Fibroblast of lung (primary cell): ENCODE measurements around the gene CACNA1A. TPM values are rescaled to one million over a fixed set of nuclear protein-coding genes. Genes with fewer than 3 reads are reported as not detected.
"Not testable (repeated sequence)": the region's sequence is repeated elsewhere in the genome, so short reads cannot be mapped to it uniquely, and the experiment has no call there.

ENCODE experiments used
- DNase-seq, 2 donors: peaks; one replicate each; pipeline versions ENCODE4 v3.0.0 to v3.0.0-alpha.2; 2010; ENCODE audit warnings: low read depth in 2 of 2
- H2AFZ ChIP-seq: 2 replicates; pipeline ENCODE4 v1.5.1; 2012; ENCODE audit warnings: low read length, control low read depth, inconsistent platforms
- H3K27ac ChIP-seq: 2 replicates; pipeline ENCODE4 v1.5.1; 2011; ENCODE audit warnings: low read length, control low read depth; ENCODE audit not compliant: insufficient read depth
- H3K27me3 ChIP-seq: 2 replicates; pipeline ENCODE4 v1.5.1; 2011; ENCODE audit warnings: mild to moderate bottlenecking, low read length; ENCODE audit not compliant: control insufficient read depth, insufficient read depth
- H3K36me3 ChIP-seq: 2 replicates; pipeline ENCODE4 v1.5.1; 2011; ENCODE audit warnings: low read length; ENCODE audit not compliant: control insufficient read depth, insufficient read depth
- H3K4me1 ChIP-seq: 2 replicates; pipeline ENCODE4 v1.5.1; 2011; ENCODE audit warnings: low read length; ENCODE audit not compliant: control insufficient read depth, insufficient read depth; ENCODE audit errors: extremely low read depth
- H3K4me2 ChIP-seq: 2 replicates; pipeline ENCODE4 v1.5.1; 2011; ENCODE audit warnings: low read length, control low read depth; ENCODE audit not compliant: insufficient read depth; ENCODE audit errors: extremely low read depth
- H3K4me3 ChIP-seq, 4 experiments: fragments of 200-600 bp in 1 of 4; sonication (generic) in 1 of 4; replicated peaks in 1 of 4; 2 replicates each; pipeline ENCODE4 v1.5.1; 2011 to 2016; ENCODE audit warnings: low read length in 4 of 4, low read depth in 3 of 4, mild to moderate bottlenecking in 3 of 4, control low read depth in 2 of 4, inconsistent platforms in 1 of 4, mixed read lengths in 1 of 4; ENCODE audit not compliant: insufficient read depth in 1 of 4; ENCODE audit errors: control extremely low read depth in 1 of 4
- H3K79me2 ChIP-seq: 2 replicates; pipeline ENCODE4 v1.5.1; 2012; ENCODE audit warnings: mild to moderate bottlenecking, low read length, inconsistent platforms; ENCODE audit not compliant: control insufficient read depth, insufficient read depth
- H3K9ac ChIP-seq: 2 replicates; pipeline ENCODE4 v1.5.1; 2011; ENCODE audit warnings: mild to moderate bottlenecking, low read length, control low read depth; ENCODE audit not compliant: insufficient read depth
- H3K9me3 ChIP-seq: 2 replicates; pipeline ENCODE4 v1.5.1; 2012; ENCODE audit warnings: low read depth, low read length; ENCODE audit not compliant: control insufficient read depth, insufficient read depth
- H4K20me1 ChIP-seq: 2 replicates; pipeline ENCODE4 v1.5.1; 2011; ENCODE audit warnings: low read length; ENCODE audit not compliant: control insufficient read depth, insufficient read depth; ENCODE audit errors: extremely low read depth
- EZH2 ChIP-seq: IDR thresholded peaks from 2 replicates; pipeline ENCODE4 v1.5.1; 2012; ENCODE audit warnings: low read length, control low read depth, mild to moderate bottlenecking; ENCODE audit errors: missing control alignments
- polyA plus RNA-seq, 2 donors: library from polyadenylated mRNA; depleted of rRNA in 1 of 2; stranded (reverse) in 1 of 2; unstranded in 1 of 2; fragments of >200 nt; gene quantifications; 2 replicates each; pipeline ENCODE4 v1.2.1, GENCODE V29; 2011 to 2012; ENCODE audit warnings: missing spikeins in 1 of 2
- total RNA-seq: library from RNA; depleted of rRNA; stranded (reverse); fragments of >200 nt; gene quantifications from 2 replicates; pipeline ENCODE4 v1.2.1, GENCODE V29; 2014
- TF ChIP-seq, protein P1 (sequence below), 2 donors: IDR thresholded peaks in 1 of 2; conservative IDR thresholded peaks in 1 of 2; 1 replicate in 1 of 2; 2 replicates in 1 of 2; pipeline ENCODE4 v1.5.1; 2011 to 2012; ENCODE audit warnings: low read length in 2 of 2, control low read depth in 1 of 2, inconsistent platforms in 1 of 2, low read depth in 1 of 2, mild to moderate bottlenecking in 1 of 2

Gene CACNA1A
- total and polyA plus RNA-seq, 2 donors (not counting 1 experiment from before 2014, with no cell fraction given): 0.96 to 9.7 TPM

DNA sequence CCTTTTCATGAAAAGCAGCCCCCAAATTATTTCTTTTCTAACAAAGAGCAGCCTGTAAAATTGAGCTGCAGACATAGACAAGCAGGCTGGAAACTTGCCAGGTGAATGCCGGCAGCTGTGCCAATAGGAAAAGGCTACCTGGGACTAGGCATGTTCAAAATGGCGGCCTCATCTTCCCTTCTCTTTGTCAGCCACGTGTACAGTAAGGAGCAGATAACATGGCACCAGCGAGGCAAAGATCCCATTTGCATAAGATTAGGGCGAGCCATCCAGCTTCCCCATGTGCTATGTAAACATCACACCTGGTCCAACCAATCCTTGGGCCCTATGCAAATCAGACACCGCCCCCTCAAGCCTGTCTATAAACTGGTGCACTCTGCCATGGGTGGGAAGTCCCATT is 31.2 kb upstream of the CACNA1A start:
- Histone ChIP-seq H3K36me3 (no peaks in the 10 kb centered on the region), H3K27me3 (no peaks in the 10 kb centered on the region), H3K9me3 (no peaks in the 10 kb centered on the region), H3K4me2 (no peak overlapping the region), H3K79me2 (no peaks in the 10 kb centered on the region), H3K27ac (no peak overlapping the region), H3K9ac (no peak overlapping the region), H2AFZ (no peak overlapping the region), H3K4me1 (no peaks in the 10 kb centered on the region), H3K4me3 (no peak overlapping the region), H4K20me1 (no peaks in the 10 kb centered on the region)
- TF ChIP-seq, protein P1, sequence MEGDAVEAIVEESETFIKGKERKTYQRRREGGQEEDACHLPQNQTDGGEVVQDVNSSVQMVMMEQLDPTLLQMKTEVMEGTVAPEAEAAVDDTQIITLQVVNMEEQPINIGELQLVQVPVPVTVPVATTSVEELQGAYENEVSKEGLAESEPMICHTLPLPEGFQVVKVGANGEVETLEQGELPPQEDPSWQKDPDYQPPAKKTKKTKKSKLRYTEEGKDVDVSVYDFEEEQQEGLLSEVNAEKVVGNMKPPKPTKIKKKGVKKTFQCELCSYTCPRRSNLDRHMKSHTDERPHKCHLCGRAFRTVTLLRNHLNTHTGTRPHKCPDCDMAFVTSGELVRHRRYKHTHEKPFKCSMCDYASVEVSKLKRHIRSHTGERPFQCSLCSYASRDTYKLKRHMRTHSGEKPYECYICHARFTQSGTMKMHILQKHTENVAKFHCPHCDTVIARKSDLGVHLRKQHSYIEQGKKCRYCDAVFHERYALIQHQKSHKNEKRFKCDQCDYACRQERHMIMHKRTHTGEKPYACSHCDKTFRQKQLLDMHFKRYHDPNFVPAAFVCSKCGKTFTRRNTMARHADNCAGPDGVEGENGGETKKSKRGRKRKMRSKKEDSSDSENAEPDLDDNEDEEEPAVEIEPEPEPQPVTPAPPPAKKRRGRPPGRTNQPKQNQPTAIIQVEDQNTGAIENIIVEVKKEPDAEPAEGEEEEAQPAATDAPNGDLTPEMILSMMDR (conservative IDR thresholded peaks at IDR 0.05 in 1 of 2, IDR thresholded peaks at IDR 0.05 in 1 of 2; ENCODE audit: low read depth in 1 of 2, low read length in 2 of 2): no peak
- TF ChIP-seq EZH2: no peak
- no peak for DNase-seq

DNA sequence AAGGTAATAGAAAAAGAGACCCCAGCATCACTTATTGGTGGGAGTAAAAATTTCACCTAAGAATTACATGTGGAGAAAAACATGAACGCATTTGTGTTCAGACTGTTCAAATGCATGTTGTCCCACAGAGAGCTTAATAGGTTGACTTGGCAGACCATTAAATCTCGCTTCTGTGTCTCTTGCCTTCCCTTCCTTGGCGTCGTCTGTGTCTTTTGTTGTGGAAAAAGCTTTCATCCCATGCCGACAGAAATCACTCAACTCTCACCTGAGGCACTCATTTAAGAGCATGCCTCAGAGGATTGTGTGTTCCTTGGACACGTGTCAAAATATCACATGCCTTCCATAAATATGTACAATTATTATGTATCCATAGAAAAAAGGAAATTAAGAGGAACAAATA is 24.4 kb upstream of the CACNA1A start:
- H2AFZ ChIP-seq: no peak overlapping the region
- TF ChIP-seq, protein P1 (conservative IDR thresholded peaks at IDR 0.05 in 1 of 2, IDR thresholded peaks at IDR 0.05 in 1 of 2; ENCODE audit: low read depth in 1 of 2, low read length in 2 of 2): no peak
- TF ChIP-seq EZH2: no peak
- no peaks in the 10 kb centered on the region for H3K27me3 ChIP-seq
- H3K4me2 ChIP-seq: no peak overlapping the region
- H3K36me3 ChIP-seq: no peaks in the 10 kb centered on the region
- no peaks in the 10 kb centered on the region for H4K20me1 ChIP-seq
- H3K79me2 ChIP-seq: no peaks in the 10 kb centered on the region
- no peak for DNase-seq
- no peak overlapping the region for H3K4me3 ChIP-seq
- H3K27ac ChIP-seq: no peak overlapping the region
- no peaks in the 10 kb centered on the region for H3K9me3 ChIP-seq
- no peak overlapping the region for H3K9ac ChIP-seq
- H3K4me1 ChIP-seq: no peaks in the 10 kb centered on the region

DNA sequence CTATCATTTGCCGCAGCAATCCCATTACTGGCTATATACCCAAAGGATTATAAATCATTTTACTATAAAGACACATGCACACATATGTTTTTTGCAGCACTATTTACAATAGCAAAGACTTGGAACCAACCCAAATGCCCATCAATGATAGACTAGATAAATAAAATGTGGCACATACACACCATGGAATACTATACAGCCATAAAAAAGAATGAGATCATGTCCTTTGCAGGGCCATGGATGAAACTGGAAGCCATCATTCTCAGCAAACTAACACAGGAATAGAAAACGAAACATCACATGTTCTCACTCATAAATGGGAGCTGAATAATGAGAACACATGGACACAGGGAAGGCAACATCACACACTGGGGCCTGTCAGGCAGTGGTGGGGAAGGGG is 23.4 kb upstream of the CACNA1A start:
- H3K9ac ChIP-seq, H3K4me1 ChIP-seq, DNase-seq, H3K4me3 ChIP-seq, H3K36me3 ChIP-seq, H3K9me3 ChIP-seq, H3K27me3 ChIP-seq, H3K4me2 ChIP-seq, H3K79me2 ChIP-seq, H2AFZ ChIP-seq, H3K27ac ChIP-seq, H4K20me1 ChIP-seq: not testable (repeated sequence)
